Sigmoid colon (tissue), 4 donors: ENCODE results near the gene GBP3.

Source experiments
- EP300 ChIP-seq, 4 donors: sonication (generic); formaldehyde crosslinking; IDR thresholded peaks; one replicate each; pipeline ENCODE4 v1.6.1; 2017; ENCODE audit warnings: antibody characterized with exemption in 4 of 4
- TF ChIP-seq, protein P1 (sequence below), 4 experiments: fragments of 450-650 bp in 3 of 4; fragments of 200-600 bp in 1 of 4; IDR thresholded peaks; one replicate each; pipeline ENCODE4 v1.5.1; 2016 to 2019; ENCODE audit warnings: antibody characterized with exemption in 4 of 4, mild to moderate bottlenecking in 3 of 4, moderate library complexity in 2 of 4

DNA sequence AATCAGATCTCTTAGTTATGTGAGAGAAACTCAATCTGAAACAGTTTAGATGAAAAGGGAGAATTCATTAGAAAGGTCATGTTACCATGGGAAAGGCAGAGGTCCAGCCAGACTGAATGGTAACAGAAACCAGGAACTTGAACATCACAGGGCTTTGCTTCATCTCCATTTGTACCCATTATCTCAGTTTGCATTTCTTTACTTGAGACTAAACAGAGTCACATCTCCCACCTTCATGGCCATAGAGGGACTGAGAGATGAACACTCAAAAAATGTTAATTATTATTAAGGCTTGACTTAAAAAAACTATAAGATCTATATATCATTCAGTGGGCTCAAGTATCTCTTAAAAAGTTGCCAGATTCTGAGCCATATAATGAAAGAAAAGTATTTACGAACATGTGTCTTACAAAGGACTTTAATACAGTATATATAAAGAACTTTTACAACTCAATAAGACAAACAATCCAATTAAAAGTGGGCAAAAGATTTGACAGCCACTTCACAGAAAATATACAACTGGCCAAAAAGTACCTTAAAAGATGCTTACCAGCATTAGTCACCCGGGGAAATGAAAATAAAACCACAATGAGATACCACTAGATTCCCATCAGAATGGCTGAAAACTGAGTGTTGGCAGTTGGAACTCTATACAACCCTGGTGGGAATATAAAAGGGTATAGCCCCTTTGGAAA lies 43.5 kb downstream of the GBP3 start:
- no peak for TF ChIP-seq EP300 (IDR thresholded peaks at IDR 0.05)
- TF ChIP-seq, protein P1, sequence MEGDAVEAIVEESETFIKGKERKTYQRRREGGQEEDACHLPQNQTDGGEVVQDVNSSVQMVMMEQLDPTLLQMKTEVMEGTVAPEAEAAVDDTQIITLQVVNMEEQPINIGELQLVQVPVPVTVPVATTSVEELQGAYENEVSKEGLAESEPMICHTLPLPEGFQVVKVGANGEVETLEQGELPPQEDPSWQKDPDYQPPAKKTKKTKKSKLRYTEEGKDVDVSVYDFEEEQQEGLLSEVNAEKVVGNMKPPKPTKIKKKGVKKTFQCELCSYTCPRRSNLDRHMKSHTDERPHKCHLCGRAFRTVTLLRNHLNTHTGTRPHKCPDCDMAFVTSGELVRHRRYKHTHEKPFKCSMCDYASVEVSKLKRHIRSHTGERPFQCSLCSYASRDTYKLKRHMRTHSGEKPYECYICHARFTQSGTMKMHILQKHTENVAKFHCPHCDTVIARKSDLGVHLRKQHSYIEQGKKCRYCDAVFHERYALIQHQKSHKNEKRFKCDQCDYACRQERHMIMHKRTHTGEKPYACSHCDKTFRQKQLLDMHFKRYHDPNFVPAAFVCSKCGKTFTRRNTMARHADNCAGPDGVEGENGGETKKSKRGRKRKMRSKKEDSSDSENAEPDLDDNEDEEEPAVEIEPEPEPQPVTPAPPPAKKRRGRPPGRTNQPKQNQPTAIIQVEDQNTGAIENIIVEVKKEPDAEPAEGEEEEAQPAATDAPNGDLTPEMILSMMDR (IDR thresholded peaks at IDR 0.05): no peak
